Measurements from ENCODE around the gene ZNF750. TPM values are rescaled to one million over a fixed set of nuclear protein-coding genes. Genes with fewer than 3 reads are reported as not detected.

ZNF750 gene
- total RNA-seq (not detected), polyA plus RNA-seq (under 1 TPM; 0.02 to 0.08 TPM)

DNA sequence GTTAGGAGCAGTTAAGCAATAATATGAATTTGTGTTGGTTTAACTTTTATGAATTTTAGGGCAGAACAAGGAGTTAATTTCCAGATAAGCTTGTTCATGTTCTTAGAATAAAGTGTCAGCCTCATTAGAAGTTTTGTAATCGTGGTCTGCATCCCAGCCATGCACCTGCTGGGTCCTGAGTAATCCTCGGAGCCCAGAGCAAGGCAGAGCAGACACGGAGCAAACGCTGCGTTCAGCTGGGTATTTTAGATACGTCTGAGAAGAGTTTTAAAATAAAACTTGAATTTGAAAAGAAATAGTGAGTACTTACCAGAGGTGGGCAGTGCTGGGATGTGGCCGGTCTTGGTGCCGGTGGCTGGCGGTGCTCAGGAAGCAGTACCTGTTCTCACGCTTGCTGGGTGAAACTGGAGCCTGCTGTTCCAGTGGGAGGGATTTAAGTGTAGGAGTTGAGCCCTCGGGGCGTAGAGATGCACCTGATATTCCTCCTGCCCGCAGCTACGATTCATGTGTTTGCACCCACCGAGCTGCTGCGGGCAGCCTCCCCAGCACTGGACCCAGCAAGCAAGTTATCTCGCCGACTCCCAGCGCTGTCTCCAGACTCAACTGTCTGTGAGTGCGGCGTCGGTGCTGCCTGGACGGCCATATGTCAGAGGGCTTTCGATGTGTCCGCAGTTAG lies at the start of gene ZNF750:
TSS of gene ZNF750 (minus strand) at position 406 of the 676 bp plus-strand sequence. CDS start 7,568 bp downstream, outside the sequence.
- no peaks in the 10 kb centered on the region for H3K27me3 ChIP-seq (ENCODE audit: control insufficient read depth in 4 of 4, insufficient read depth in 4 of 4, low read length in 3 of 4)
- no peak within 1 kb of the TSS for H3K9ac ChIP-seq (ENCODE audit: low read depth in 1 of 2, low read length in 2 of 2)
- 97% methylated on average over 25 of the region's 25 CpGs for WGBS
- no peaks in the 10 kb centered on the region for H3K9me3 ChIP-seq (ENCODE audit: control insufficient read depth in 4 of 4, low read length in 3 of 4)
- peaks cover 7 to 25% (median 16%) of the 10 kb centered on the region in 4 donors for H3K4me1 ChIP-seq (ENCODE audit: control insufficient read depth in 4 of 4, insufficient read depth in 4 of 4, low read length in 3 of 4)
- no peak for DNase-seq (ENCODE audit: low spot score)
- H3K36me3 ChIP-seq (ENCODE audit: control insufficient read depth in 4 of 4, insufficient read depth in 3 of 4, low read depth in 1 of 4, low read length in 3 of 4), result no peaks in the 10 kb centered on the region
- no peak within 1 kb of the TSS for H3K4me3 ChIP-seq (ENCODE audit: low read depth in 1 of 3, low read length in 3 of 3)
- TF ChIP-seq HNF4G (IDR thresholded peaks at IDR 0.05), result no peak
- no peak for TF ChIP-seq SP1 (IDR thresholded peaks at IDR 0.05)
- TF ChIP-seq, protein P1, sequence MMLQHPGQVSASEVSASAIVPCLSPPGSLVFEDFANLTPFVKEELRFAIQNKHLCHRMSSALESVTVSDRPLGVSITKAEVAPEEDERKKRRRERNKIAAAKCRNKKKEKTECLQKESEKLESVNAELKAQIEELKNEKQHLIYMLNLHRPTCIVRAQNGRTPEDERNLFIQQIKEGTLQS (IDR thresholded peaks at IDR 0.05), result no peak
- TF ChIP-seq, protein P2, sequence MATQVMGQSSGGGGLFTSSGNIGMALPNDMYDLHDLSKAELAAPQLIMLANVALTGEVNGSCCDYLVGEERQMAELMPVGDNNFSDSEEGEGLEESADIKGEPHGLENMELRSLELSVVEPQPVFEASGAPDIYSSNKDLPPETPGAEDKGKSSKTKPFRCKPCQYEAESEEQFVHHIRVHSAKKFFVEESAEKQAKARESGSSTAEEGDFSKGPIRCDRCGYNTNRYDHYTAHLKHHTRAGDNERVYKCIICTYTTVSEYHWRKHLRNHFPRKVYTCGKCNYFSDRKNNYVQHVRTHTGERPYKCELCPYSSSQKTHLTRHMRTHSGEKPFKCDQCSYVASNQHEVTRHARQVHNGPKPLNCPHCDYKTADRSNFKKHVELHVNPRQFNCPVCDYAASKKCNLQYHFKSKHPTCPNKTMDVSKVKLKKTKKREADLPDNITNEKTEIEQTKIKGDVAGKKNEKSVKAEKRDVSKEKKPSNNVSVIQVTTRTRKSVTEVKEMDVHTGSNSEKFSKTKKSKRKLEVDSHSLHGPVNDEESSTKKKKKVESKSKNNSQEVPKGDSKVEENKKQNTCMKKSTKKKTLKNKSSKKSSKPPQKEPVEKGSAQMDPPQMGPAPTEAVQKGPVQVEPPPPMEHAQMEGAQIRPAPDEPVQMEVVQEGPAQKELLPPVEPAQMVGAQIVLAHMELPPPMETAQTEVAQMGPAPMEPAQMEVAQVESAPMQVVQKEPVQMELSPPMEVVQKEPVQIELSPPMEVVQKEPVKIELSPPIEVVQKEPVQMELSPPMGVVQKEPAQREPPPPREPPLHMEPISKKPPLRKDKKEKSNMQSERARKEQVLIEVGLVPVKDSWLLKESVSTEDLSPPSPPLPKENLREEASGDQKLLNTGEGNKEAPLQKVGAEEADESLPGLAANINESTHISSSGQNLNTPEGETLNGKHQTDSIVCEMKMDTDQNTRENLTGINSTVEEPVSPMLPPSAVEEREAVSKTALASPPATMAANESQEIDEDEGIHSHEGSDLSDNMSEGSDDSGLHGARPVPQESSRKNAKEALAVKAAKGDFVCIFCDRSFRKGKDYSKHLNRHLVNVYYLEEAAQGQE (IDR thresholded peaks at IDR 0.05), result no peak
- no peak for TF ChIP-seq RXRA (IDR thresholded peaks at IDR 0.05)
- TF ChIP-seq, protein P3, sequence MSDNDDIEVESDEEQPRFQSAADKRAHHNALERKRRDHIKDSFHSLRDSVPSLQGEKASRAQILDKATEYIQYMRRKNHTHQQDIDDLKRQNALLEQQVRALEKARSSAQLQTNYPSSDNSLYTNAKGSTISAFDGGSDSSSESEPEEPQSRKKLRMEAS (IDR thresholded peaks at IDR 0.05), result no peak
- no peak for TF ChIP-seq RAD21 (IDR thresholded peaks at IDR 0.05)
- TF ChIP-seq FOXA1 (IDR thresholded peaks at IDR 0.05), result no peak
- H3K27ac ChIP-seq (ENCODE audit: low read depth in 1 of 2, low read length in 2 of 2), result no peak within 1 kb of the TSS

DNA sequence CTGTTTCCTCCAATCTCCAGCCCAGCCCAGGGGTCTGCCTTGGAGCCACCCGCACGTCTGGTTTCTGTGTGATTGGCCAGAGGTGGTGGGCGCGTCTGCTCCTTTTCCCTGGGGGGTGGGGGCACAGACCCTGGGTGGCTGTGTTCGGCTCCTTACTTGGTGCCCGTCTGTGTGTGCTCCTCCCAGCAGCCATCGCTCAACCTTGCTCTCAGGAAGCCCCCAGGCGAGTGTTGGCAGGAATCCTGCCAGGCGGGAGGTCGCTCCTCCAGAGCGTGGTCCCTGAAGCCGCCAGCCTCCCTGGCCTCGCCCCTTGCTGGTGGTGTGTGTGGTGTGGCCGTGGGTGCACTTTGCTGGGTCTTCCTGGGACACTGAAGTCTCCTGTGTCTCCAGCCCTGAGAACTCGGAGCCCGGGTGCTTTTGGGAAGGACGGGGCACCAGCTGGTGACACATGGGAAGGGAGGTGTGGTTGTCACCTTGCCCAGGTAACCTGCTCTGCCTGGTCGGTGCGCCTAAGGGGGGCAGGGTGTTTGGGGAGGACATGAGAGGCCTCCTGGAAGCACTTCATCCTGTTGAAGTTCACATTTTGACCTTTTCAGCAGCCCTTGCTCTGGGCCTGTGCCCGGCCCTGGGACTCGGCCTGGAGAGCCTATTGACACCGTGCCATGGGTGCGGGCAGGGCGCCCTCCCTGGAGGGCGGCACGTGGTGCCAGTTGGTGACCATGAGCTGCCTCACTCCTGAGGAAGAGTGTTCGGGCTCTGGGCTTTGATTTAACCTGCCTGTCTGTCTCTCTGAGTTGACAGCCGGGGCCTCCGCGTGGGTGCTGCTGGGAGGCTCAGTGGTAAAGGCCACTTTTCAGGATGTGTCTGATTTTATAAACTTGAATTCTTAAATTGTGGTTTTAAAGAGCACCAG lies 49.0 kb upstream of the ZNF750 start:
- Histone ChIP-seq H3K27me3 (ENCODE audit: control insufficient read depth in 4 of 4, insufficient read depth in 4 of 4, low read length in 3 of 4) (no peaks in the 10 kb centered on the region), H3K4me1 (ENCODE audit: control insufficient read depth in 4 of 4, insufficient read depth in 4 of 4, low read length in 3 of 4) (peaks cover 7 to 22% (median 17%) of the 10 kb centered on the region in 4 donors), H3K27ac (ENCODE audit: low read depth in 1 of 2, low read length in 2 of 2) (peak overlapping the region; percentile 69 to 80), H3K9ac (ENCODE audit: low read depth in 1 of 2, low read length in 2 of 2) (no peak overlapping the region), H3K36me3 (ENCODE audit: control insufficient read depth in 4 of 4, insufficient read depth in 3 of 4, low read depth in 1 of 4, low read length in 3 of 4) (no peaks in the 10 kb centered on the region), H3K4me3 (ENCODE audit: low read depth in 1 of 3, low read length in 3 of 3) (no peak overlapping the region), H3K9me3 (ENCODE audit: control insufficient read depth in 4 of 4, low read length in 3 of 4) (no peaks in the 10 kb centered on the region)
- 49% methylated on average over 30 of the region's 30 CpGs for WGBS
- no peak for DNase-seq (ENCODE audit: low spot score)
- peak; percentile 76 to 87 for TF ChIP-seq RXRA (IDR thresholded peaks at IDR 0.05)
- peak in 1 of 2 donors; percentile 44 for TF ChIP-seq GABPA (IDR thresholded peaks at IDR 0.05 in 1 of 2, conservative IDR thresholded peaks at IDR 0.05 in 1 of 2)
- TF ChIP-seq, protein P3 (IDR thresholded peaks at IDR 0.05), result peak; percentile 89
- peak; percentile 58 for TF ChIP-seq SP1 (IDR thresholded peaks at IDR 0.05)
- TF ChIP-seq HNF4G (IDR thresholded peaks at IDR 0.05), result no peak
- TF ChIP-seq FOXA2 (IDR thresholded peaks at IDR 0.05), result peak; percentile 65
- TF ChIP-seq HNF4A (conservative IDR thresholded peaks at IDR 0.05), result peak; percentile 46 to 80
- peak; percentile 79 for TF ChIP-seq YY1 (IDR thresholded peaks at IDR 0.05)
- TF ChIP-seq, protein P4, sequence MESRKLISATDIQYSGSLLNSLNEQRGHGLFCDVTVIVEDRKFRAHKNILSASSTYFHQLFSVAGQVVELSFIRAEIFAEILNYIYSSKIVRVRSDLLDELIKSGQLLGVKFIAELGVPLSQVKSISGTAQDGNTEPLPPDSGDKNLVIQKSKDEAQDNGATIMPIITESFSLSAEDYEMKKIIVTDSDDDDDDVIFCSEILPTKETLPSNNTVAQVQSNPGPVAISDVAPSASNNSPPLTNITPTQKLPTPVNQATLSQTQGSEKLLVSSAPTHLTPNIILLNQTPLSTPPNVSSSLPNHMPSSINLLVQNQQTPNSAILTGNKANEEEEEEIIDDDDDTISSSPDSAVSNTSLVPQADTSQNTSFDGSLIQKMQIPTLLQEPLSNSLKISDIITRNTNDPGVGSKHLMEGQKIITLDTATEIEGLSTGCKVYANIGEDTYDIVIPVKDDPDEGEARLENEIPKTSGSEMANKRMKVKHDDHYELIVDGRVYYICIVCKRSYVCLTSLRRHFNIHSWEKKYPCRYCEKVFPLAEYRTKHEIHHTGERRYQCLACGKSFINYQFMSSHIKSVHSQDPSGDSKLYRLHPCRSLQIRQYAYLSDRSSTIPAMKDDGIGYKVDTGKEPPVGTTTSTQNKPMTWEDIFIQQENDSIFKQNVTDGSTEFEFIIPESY (IDR thresholded peaks at IDR 0.05), result no peak
- TF ChIP-seq RAD21 (IDR thresholded peaks at IDR 0.05), result peak in 1 of 2 donors; percentile 34
- no peak for TF ChIP-seq TAF1 (conservative IDR thresholded peaks at IDR 0.05)
- TF ChIP-seq, protein P1 (IDR thresholded peaks at IDR 0.05), result no peak
- TF ChIP-seq, protein P5, sequence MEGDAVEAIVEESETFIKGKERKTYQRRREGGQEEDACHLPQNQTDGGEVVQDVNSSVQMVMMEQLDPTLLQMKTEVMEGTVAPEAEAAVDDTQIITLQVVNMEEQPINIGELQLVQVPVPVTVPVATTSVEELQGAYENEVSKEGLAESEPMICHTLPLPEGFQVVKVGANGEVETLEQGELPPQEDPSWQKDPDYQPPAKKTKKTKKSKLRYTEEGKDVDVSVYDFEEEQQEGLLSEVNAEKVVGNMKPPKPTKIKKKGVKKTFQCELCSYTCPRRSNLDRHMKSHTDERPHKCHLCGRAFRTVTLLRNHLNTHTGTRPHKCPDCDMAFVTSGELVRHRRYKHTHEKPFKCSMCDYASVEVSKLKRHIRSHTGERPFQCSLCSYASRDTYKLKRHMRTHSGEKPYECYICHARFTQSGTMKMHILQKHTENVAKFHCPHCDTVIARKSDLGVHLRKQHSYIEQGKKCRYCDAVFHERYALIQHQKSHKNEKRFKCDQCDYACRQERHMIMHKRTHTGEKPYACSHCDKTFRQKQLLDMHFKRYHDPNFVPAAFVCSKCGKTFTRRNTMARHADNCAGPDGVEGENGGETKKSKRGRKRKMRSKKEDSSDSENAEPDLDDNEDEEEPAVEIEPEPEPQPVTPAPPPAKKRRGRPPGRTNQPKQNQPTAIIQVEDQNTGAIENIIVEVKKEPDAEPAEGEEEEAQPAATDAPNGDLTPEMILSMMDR (IDR thresholded peaks at IDR 0.05; ENCODE audit: low read depth, low read length, missing input control), result no peak
- TF ChIP-seq JUND (IDR thresholded peaks at IDR 0.05), result no peak
- TF ChIP-seq NR2F2 (IDR thresholded peaks at IDR 0.05), result no peak
- peak; percentile 80 for TF ChIP-seq FOXA1 (IDR thresholded peaks at IDR 0.05)
- peak in 1 of 2 donors; percentile 24 for TF ChIP-seq EGR1 (IDR thresholded peaks at IDR 0.05; ENCODE audit: low read depth in 2 of 2)
